ENCODE data around the gene EDA.

DNA sequence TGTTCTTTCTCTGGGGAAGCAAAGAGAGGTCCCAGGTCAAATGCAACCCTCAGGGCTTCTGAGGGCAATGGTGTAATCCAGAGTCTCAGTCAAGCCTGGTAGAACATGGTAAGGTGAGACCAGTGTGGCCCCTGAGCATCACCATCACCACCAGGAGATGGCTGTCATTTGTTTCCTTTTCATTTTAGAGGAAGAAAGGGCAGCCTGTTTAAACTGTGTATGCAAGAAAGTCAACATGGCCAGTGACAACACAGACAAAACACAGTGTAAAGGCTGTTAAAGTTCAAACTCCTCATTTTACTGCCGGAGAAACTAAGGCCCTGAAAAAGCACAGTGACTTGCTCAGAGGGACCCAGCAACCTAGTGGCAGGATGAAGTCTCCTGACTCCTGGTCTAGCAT lies 2.0 kb upstream of the EDA start:
- no peak for TF ChIP-seq FOSL1 (IDR thresholded peaks at IDR 0.05; ENCODE audit: low read depth)
- TF ChIP-seq, protein P1, sequence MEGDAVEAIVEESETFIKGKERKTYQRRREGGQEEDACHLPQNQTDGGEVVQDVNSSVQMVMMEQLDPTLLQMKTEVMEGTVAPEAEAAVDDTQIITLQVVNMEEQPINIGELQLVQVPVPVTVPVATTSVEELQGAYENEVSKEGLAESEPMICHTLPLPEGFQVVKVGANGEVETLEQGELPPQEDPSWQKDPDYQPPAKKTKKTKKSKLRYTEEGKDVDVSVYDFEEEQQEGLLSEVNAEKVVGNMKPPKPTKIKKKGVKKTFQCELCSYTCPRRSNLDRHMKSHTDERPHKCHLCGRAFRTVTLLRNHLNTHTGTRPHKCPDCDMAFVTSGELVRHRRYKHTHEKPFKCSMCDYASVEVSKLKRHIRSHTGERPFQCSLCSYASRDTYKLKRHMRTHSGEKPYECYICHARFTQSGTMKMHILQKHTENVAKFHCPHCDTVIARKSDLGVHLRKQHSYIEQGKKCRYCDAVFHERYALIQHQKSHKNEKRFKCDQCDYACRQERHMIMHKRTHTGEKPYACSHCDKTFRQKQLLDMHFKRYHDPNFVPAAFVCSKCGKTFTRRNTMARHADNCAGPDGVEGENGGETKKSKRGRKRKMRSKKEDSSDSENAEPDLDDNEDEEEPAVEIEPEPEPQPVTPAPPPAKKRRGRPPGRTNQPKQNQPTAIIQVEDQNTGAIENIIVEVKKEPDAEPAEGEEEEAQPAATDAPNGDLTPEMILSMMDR (IDR thresholded peaks at IDR 0.05 in 2 of 3, conservative IDR thresholded peaks at IDR 0.05 in 1 of 3; ENCODE audit: borderline replicate concordance in 1 of 3, insufficient read depth in 1 of 3, low read depth in 2 of 3, low read length in 2 of 3): no peak
- no peak for TF ChIP-seq EZH2 (IDR thresholded peaks at IDR 0.05)
- TF ChIP-seq TCF7L2 (IDR thresholded peaks at IDR 0.05; ENCODE audit: borderline replicate concordance, extremely low read depth, insufficient read depth, insufficient read length): no peak
- TF ChIP-seq, protein P2, sequence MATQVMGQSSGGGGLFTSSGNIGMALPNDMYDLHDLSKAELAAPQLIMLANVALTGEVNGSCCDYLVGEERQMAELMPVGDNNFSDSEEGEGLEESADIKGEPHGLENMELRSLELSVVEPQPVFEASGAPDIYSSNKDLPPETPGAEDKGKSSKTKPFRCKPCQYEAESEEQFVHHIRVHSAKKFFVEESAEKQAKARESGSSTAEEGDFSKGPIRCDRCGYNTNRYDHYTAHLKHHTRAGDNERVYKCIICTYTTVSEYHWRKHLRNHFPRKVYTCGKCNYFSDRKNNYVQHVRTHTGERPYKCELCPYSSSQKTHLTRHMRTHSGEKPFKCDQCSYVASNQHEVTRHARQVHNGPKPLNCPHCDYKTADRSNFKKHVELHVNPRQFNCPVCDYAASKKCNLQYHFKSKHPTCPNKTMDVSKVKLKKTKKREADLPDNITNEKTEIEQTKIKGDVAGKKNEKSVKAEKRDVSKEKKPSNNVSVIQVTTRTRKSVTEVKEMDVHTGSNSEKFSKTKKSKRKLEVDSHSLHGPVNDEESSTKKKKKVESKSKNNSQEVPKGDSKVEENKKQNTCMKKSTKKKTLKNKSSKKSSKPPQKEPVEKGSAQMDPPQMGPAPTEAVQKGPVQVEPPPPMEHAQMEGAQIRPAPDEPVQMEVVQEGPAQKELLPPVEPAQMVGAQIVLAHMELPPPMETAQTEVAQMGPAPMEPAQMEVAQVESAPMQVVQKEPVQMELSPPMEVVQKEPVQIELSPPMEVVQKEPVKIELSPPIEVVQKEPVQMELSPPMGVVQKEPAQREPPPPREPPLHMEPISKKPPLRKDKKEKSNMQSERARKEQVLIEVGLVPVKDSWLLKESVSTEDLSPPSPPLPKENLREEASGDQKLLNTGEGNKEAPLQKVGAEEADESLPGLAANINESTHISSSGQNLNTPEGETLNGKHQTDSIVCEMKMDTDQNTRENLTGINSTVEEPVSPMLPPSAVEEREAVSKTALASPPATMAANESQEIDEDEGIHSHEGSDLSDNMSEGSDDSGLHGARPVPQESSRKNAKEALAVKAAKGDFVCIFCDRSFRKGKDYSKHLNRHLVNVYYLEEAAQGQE (IDR thresholded peaks at IDR 0.05; ENCODE audit: low read depth): no peak
- no peak for TF ChIP-seq POLR2AphosphoS5 (IDR thresholded peaks at IDR 0.05; ENCODE audit: low read depth, low read length)
- no peak for TF ChIP-seq POLR2A (IDR thresholded peaks at IDR 0.05; ENCODE audit: borderline replicate concordance, extremely low read depth, insufficient read depth, insufficient read length)
